Measurements from ENCODE around the gene HOXC10. TPM values are rescaled to one million over a fixed set of nuclear protein-coding genes. Genes with fewer than 3 reads are reported as not detected.

The HOXC10 gene
- total RNA-seq, 1 experiment from 2014 or later: not detected

DNA sequence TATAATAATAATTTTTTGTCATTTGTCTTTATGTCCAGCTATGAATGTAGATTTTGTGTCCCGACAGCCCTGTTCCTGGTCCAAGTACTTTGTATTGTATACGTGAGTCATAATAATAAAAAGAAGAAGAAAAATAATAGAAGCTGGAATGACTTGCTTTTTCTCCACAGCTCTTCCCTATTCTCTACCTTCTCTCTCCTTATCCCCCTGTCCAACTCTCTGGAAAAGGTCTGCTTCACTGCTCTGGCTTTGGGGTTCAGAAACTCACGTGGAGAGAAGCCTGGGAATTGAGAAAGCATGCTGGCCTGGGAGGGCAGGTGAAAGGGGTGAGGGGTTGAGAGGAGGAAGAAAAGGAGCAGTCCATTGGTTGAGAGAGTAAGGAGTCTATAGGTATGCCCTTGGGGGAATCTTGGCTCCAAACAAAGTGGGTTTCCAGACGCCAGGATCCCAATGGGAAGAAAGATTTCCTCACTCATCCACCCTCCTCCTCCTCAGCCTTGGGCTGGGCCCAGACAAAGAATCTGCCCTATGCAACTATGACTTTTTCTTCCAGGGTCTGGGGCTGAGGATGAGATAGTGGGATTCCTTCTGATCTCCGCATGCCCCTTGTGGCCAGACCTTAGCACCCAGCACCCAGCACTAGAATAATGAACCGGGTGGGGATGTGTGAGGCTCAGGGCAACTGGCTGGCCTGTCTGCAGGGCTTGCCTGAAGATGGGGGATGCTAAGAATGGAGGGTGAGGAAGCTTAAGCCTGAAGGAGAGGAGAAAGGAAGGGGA, 27.9 kb downstream of the HOXC10 start (continued):
- TF ChIP-seq, protein P1, sequence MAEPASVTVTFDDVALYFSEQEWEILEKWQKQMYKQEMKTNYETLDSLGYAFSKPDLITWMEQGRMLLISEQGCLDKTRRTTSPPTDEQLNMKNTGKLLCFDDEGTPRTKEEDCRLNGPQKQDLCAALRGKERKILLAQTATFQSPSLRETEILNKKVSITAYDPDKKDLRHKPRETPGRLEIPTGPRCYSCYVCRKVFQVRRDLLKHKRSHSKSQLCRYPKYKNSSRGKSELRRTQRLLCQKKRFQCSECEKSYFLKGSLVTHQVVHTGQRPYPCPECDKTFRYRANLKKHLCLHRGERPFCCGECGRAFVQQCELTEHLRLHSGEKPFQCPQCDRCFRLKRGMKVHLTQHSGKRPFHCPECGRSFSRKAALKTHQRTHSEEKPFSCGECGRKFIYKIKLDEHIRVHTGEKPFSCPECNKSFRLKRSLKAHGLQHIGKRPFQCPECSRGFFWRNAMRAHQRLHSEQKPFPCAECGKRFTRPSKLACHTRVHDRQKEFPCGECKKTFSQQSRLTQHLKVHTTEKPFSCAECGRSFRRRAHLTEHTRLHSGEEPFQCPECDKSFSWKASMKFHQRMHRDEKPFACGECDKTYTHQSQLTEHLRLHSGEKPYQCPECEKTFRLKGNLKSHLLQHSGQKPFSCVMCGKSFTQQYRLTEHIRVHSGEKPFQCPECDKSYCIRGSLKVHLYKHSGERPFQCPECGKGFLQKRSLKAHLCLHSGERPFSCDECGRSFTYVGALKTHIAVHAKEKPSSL (CRISPR knock-in tag; conservative IDR thresholded peaks at IDR 0.05): no peak
- TF ChIP-seq ZBTB21 (CRISPR knock-in tag; IDR thresholded peaks at IDR 0.05; ENCODE audit: borderline replicate concordance): no peak
- no peak for TF ChIP-seq CDX4 (CRISPR knock-in tag; IDR thresholded peaks at IDR 0.05; ENCODE audit: borderline replicate concordance)
- no peak for TF ChIP-seq ATF2 (CRISPR knock-in tag; IDR thresholded peaks at IDR 0.05; ENCODE audit: borderline replicate concordance, low read depth)
- no peak for TF ChIP-seq E2F4 (CRISPR knock-in tag; IDR thresholded peaks at IDR 0.05; ENCODE audit: borderline replicate concordance, low read depth)
- TF ChIP-seq, protein P2, sequence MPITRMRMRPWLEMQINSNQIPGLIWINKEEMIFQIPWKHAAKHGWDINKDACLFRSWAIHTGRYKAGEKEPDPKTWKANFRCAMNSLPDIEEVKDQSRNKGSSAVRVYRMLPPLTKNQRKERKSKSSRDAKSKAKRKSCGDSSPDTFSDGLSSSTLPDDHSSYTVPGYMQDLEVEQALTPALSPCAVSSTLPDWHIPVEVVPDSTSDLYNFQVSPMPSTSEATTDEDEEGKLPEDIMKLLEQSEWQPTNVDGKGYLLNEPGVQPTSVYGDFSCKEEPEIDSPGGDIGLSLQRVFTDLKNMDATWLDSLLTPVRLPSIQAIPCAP (CRISPR knock-in tag; IDR thresholded peaks at IDR 0.05): no peak
- TF ChIP-seq ZNF263 (CRISPR knock-in tag; IDR thresholded peaks at IDR 0.05; ENCODE audit: low read depth): no peak
- TF ChIP-seq SMAD4 (CRISPR knock-in tag; IDR thresholded peaks at IDR 0.05): no peak
- TF ChIP-seq FOXP1 (CRISPR knock-in tag; IDR thresholded peaks at IDR 0.05; ENCODE audit: borderline replicate concordance): no peak
- TF ChIP-seq ELF4 (CRISPR knock-in tag; IDR thresholded peaks at IDR 0.05; ENCODE audit: low read depth): no peak

- no peak overlapping the region for H3K27ac Mint-ChIP-seq
- ChIA-PET POLR2A (no interaction called here), CTCF (interaction anchor here (0.7 to 2.4 kb wide), 5 partner anchors 30 to 202 kb away, joined by 3 to 6 read pairs (median 3); partner anchors contain the start of gene HOXC10)
- DNase-seq (ENCODE audit: low spot score) (no peak), ATAC-seq (no peak)
- no peaks in the 10 kb centered on the region for H3K9me3 Mint-ChIP-seq
- H3K4me1 Mint-ChIP-seq: peaks cover 29% of the 10 kb centered on the region
- peaks cover 99% of the 10 kb centered on the region for H3K27me3 Mint-ChIP-seq (ENCODE audit: low read depth)
- H3K4me3 Mint-ChIP-seq: no peak overlapping the region
- H3K36me3 Mint-ChIP-seq: no peaks in the 10 kb centered on the region
- no peak for TF ChIP-seq CREM (CRISPR knock-in tag; IDR thresholded peaks at IDR 0.05)
- TF ChIP-seq ETV6 (CRISPR knock-in tag; IDR thresholded peaks at IDR 0.05): no peak
- no peak for TF ChIP-seq ZNF232 (CRISPR knock-in tag; IDR thresholded peaks at IDR 0.05)
- TF ChIP-seq, protein P3, sequence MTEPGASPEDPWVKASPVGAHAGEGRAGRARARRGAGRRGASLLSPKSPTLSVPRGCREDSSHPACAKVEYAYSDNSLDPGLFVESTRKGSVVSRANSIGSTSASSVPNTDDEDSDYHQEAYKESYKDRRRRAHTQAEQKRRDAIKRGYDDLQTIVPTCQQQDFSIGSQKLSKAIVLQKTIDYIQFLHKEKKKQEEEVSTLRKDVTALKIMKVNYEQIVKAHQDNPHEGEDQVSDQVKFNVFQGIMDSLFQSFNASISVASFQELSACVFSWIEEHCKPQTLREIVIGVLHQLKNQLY (CRISPR knock-in tag; IDR thresholded peaks at IDR 0.05): no peak
- TF ChIP-seq, protein P2 (CRISPR knock-in tag; IDR thresholded peaks at IDR 0.05): no peak
- TF ChIP-seq, protein P4, sequence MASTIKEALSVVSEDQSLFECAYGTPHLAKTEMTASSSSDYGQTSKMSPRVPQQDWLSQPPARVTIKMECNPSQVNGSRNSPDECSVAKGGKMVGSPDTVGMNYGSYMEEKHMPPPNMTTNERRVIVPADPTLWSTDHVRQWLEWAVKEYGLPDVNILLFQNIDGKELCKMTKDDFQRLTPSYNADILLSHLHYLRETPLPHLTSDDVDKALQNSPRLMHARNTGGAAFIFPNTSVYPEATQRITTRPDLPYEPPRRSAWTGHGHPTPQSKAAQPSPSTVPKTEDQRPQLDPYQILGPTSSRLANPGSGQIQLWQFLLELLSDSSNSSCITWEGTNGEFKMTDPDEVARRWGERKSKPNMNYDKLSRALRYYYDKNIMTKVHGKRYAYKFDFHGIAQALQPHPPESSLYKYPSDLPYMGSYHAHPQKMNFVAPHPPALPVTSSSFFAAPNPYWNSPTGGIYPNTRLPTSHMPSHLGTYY (CRISPR knock-in tag; IDR thresholded peaks at IDR 0.05): no peak
- TF ChIP-seq IRF2 (CRISPR knock-in tag; IDR thresholded peaks at IDR 0.05; ENCODE audit: borderline replicate concordance, low read depth): no peak
- TF ChIP-seq ZNF423 (CRISPR knock-in tag; IDR thresholded peaks at IDR 0.05): no peak
- no peak for TF ChIP-seq TEAD4 (CRISPR knock-in tag; IDR thresholded peaks at IDR 0.05)
- no peak for TF ChIP-seq SMAD3 (CRISPR knock-in tag; IDR thresholded peaks at IDR 0.05; ENCODE audit: borderline replicate concordance)
- no peak for TF ChIP-seq NFYB (CRISPR knock-in tag; conservative IDR thresholded peaks at IDR 0.05; ENCODE audit: low read depth)
- no peak for TF ChIP-seq EMX1 (CRISPR knock-in tag; IDR thresholded peaks at IDR 0.05)
- TF ChIP-seq ZNF317 (CRISPR knock-in tag; IDR thresholded peaks at IDR 0.05; ENCODE audit: borderline replicate concordance, low read depth): no peak
- no peak for TF ChIP-seq ZNF671 (CRISPR knock-in tag; IDR thresholded peaks at IDR 0.05)
Measured at GRCh38 chr12:54014377-54015017, 29.6 kb downstream of the HOXC10 start.
